Mesenchymal stem cell (in vitro differentiated cells and primary cell): ENCODE results near the gene ZFP62.

ENCODE experiments used
- DNase-seq: peaks from one replicate; pipeline ENCODE4 v3.0.0-alpha.2; 2013
- H2AFZ ChIP-seq: one replicate; pipeline ENCODE4 v1.6.1; 2013; ENCODE audit warnings: low read depth, mild to moderate bottlenecking, control low read depth, inconsistent platforms, low read length, moderate library complexity
- H2AK5ac ChIP-seq: 2 replicates; pipeline ENCODE4 v1.6.1; 2013; ENCODE audit warnings: low read length, moderate library complexity, mild to moderate bottlenecking, inconsistent platforms; ENCODE audit not compliant: severe bottlenecking
- H2BK120ac ChIP-seq: one replicate; pipeline ENCODE4 v1.6.1; 2013; ENCODE audit warnings: low read depth, mild to moderate bottlenecking, inconsistent platforms, low read length, moderate library complexity
- H2BK12ac ChIP-seq, 2 experiments: one replicate each; pipeline ENCODE4 v1.6.1; 2013; ENCODE audit warnings: inconsistent platforms in 2 of 2, low read length in 2 of 2, mild to moderate bottlenecking in 2 of 2, moderate library complexity in 2 of 2, control low read depth in 1 of 2
- H2BK15ac ChIP-seq: one replicate; pipeline ENCODE4 v1.6.1; 2013; ENCODE audit warnings: mild to moderate bottlenecking, low read depth, inconsistent platforms; ENCODE audit not compliant: poor library complexity, severe bottlenecking
- H2BK5ac ChIP-seq: 2 replicates; pipeline ENCODE4 v1.6.1; 2013; ENCODE audit warnings: low read depth, mild to moderate bottlenecking, low read length, control low read depth, inconsistent platforms; ENCODE audit not compliant: poor library complexity, severe bottlenecking
- H3K14ac ChIP-seq, 2 experiments: one replicate each; pipeline ENCODE4 v1.6.1; 2013; ENCODE audit warnings: inconsistent platforms in 2 of 2, low read length in 2 of 2, control low read depth in 1 of 2, mild to moderate bottlenecking in 1 of 2, moderate library complexity in 1 of 2
- H3K18ac ChIP-seq, 2 experiments: one replicate each; pipeline ENCODE4 v1.6.1; 2013; ENCODE audit warnings: inconsistent platforms in 2 of 2, low read length in 2 of 2, control low read depth in 1 of 2, low read depth in 1 of 2, mild to moderate bottlenecking in 1 of 2
- H3K23ac ChIP-seq, 2 experiments: one replicate each; pipeline ENCODE4 v1.6.1; 2013; ENCODE audit warnings: inconsistent platforms in 2 of 2, low read length in 2 of 2, mild to moderate bottlenecking in 2 of 2, moderate library complexity in 2 of 2, control low read depth in 1 of 2
- H3K27ac ChIP-seq: 2 replicates; pipeline ENCODE4 v1.5.1; 2013; ENCODE audit warnings: mild to moderate bottlenecking, moderate library complexity, low read length, control low read depth, inconsistent platforms; ENCODE audit not compliant: poor library complexity, severe bottlenecking
- H3K27me3 ChIP-seq, 2 experiments: 2 replicates each; pipeline versions ENCODE4 v1.6.1 to v1.7.0; 2013; ENCODE audit warnings: low read length in 2 of 2, mild to moderate bottlenecking in 2 of 2, moderate library complexity in 2 of 2, control low read depth in 1 of 2, inconsistent platforms in 1 of 2; ENCODE audit not compliant: control insufficient read depth in 1 of 2, insufficient read depth in 1 of 2
- H3K36me3 ChIP-seq, 2 experiments: 2 replicates each; pipeline versions ENCODE4 v1.6.1 to v1.7.0; 2013; ENCODE audit warnings: low read length in 2 of 2, control low read depth in 1 of 2, inconsistent platforms in 1 of 2, low read depth in 1 of 2, mild to moderate bottlenecking in 1 of 2; ENCODE audit not compliant: insufficient read depth in 2 of 2, control insufficient read depth in 1 of 2
- H3K4ac ChIP-seq, 2 experiments: one replicate each; pipeline ENCODE4 v1.6.1; 2013; ENCODE audit warnings: inconsistent platforms in 2 of 2, low read length in 2 of 2, mild to moderate bottlenecking in 2 of 2, moderate library complexity in 2 of 2, control low read depth in 1 of 2, low read depth in 1 of 2
- H3K4me1 ChIP-seq: 2 replicates; pipeline ENCODE4 v1.6.1; 2013; ENCODE audit warnings: low read depth, low read length, control low read depth; ENCODE audit not compliant: control insufficient read depth, insufficient read depth
- H3K4me2 ChIP-seq: 2 replicates; pipeline ENCODE4 v1.6.1; 2013; ENCODE audit warnings: low read length, mild to moderate bottlenecking, inconsistent platforms; ENCODE audit not compliant: poor library complexity, severe bottlenecking
- H3K4me3 ChIP-seq, 2 experiments: 2 replicates each; pipeline versions ENCODE4 v1.5.1 to v1.7.0; 2013; ENCODE audit warnings: low read length in 2 of 2, mild to moderate bottlenecking in 2 of 2, control low read depth in 1 of 2, low read depth in 1 of 2; ENCODE audit not compliant: insufficient read depth in 1 of 2
- H3K79me1 ChIP-seq: replicated peaks from 2 replicates; pipeline ENCODE4 v1.6.1; 2013; ENCODE audit warnings: mild to moderate bottlenecking, control low read depth, low read length, inconsistent platforms; ENCODE audit not compliant: poor library complexity, severe bottlenecking
- H3K9ac ChIP-seq: 2 replicates; pipeline ENCODE4 v1.7.0; 2013; ENCODE audit warnings: mild to moderate bottlenecking, low read length, moderate library complexity
- H3K9me3 ChIP-seq: 2 replicates; pipeline ENCODE4 v1.7.0; 2013; ENCODE audit warnings: mild to moderate bottlenecking, low read length; ENCODE audit not compliant: control insufficient read depth
- H4K8ac ChIP-seq: one replicate; pipeline ENCODE4 v1.6.1; 2013; ENCODE audit warnings: inconsistent platforms, mild to moderate bottlenecking, low read length, moderate library complexity
- H4K91ac ChIP-seq: one replicate; pipeline ENCODE4 v1.6.1; 2013; ENCODE audit warnings: mild to moderate bottlenecking, low read length, inconsistent platforms
- WGBS: methylation state at CpG from one replicate; pipeline ENCODE4 v1.1.7; 2013; ENCODE audit warnings: mixed read lengths; 5-methylcytosine and 5-hydroxymethylcytosine counted together

ZFP62 gene

GRCh38 chr5:180837478-180837877 is 23.6 kb downstream of the ZFP62 start:
- Histone ChIP-seq H2BK5ac (no peak overlapping the region), H3K18ac (no peak overlapping the region), H3K36me3 (peaks cover 4 to 45% of the 10 kb centered on the region in 2 experiments), H2AFZ (no peak overlapping the region), H3K9me3 (no peaks in the 10 kb centered on the region), H3K27ac (no peak overlapping the region), H3K4me3 (no peak overlapping the region), H2AK5ac (no peak overlapping the region), H2BK15ac (no peak overlapping the region), H4K8ac (no peak overlapping the region), H3K14ac (no peak overlapping the region), H3K4ac (no peak overlapping the region), H3K79me1 (peaks cover 3% of the 10 kb centered on the region), H3K9ac (no peak overlapping the region), H3K27me3 (no peaks in the 10 kb centered on the region), H2BK12ac (no peak overlapping the region), H2BK120ac (no peak overlapping the region), H3K4me2 (no peak overlapping the region), H4K91ac (no peak overlapping the region), H3K4me1 (peaks cover 2% of the 10 kb centered on the region), H3K23ac (no peak overlapping the region)
- DNase-seq = no peak
- WGBS = 93% methylated on average over 3 of the region's 4 CpGs

GRCh38 chr5:180832638-180833068 is 28.4 kb downstream of the ZFP62 start:
- 99% methylated on average over 2 of the region's 2 CpGs for WGBS
- H3K4me3 ChIP-seq = peak overlapping the region in 1 of 2 experiments; percentile 98
- no peak overlapping the region for H3K18ac ChIP-seq
- H2BK12ac ChIP-seq = no peak overlapping the region
- H3K9me3 ChIP-seq = peaks cover 6% of the 10 kb centered on the region
- H3K23ac ChIP-seq = no peak overlapping the region
- H3K9ac ChIP-seq = peak overlapping the region; percentile 96
- no peak overlapping the region for H3K4me2 ChIP-seq
- H3K4ac ChIP-seq = peak overlapping the region in 1 of 2 experiments; percentile 5
- no peak overlapping the region for H4K8ac ChIP-seq
- H2AK5ac ChIP-seq = peak overlapping the region; percentile 27
- H2BK120ac ChIP-seq = no peak overlapping the region
- H3K4me1 ChIP-seq = peaks cover 15% of the 10 kb centered on the region
- peak overlapping the region in 1 of 2 experiments; percentile 36 for H3K14ac ChIP-seq
- no peak for DNase-seq
- peaks cover 16% of the 10 kb centered on the region for H3K79me1 ChIP-seq
- H2AFZ ChIP-seq = no peak overlapping the region
- H2BK15ac ChIP-seq = no peak overlapping the region
- no peak overlapping the region for H4K91ac ChIP-seq
- no peaks in the 10 kb centered on the region for H3K27me3 ChIP-seq
- peaks cover 12 to 49% of the 10 kb centered on the region in 2 experiments for H3K36me3 ChIP-seq
- H2BK5ac ChIP-seq = no peak overlapping the region
- H3K27ac ChIP-seq = no peak overlapping the region

- peak overlapping the region; percentile 99 for H4K8ac ChIP-seq
- H2BK120ac ChIP-seq = peak overlapping the region; percentile 92
- peak overlapping the region; percentile 68 for H2AK5ac ChIP-seq
- peak overlapping the region; percentile 75 for H3K4me2 ChIP-seq
- H2BK12ac ChIP-seq = peak overlapping the region in 1 of 2 experiments; percentile 24
- 10% methylated on average over 72 of the region's 80 CpGs for WGBS
- H2BK15ac ChIP-seq = peak overlapping the region; percentile 82
- H3K4ac ChIP-seq = peak overlapping the region; percentile 96 to 98
- peak; percentile 67 for DNase-seq
- H3K23ac ChIP-seq = peak overlapping the region in 1 of 2 experiments; percentile 92
- peak overlapping the region; percentile 79 for H3K27ac ChIP-seq
- H3K79me1 ChIP-seq = peaks cover 16% of the 10 kb centered on the region
- peak overlapping the region; percentile 97 to 98 for H3K14ac ChIP-seq
- H3K18ac ChIP-seq = peak overlapping the region; percentile 92 to 94
- peaks cover 15% of the 10 kb centered on the region for H3K4me1 ChIP-seq
- peaks cover 12 to 36% of the 10 kb centered on the region in 2 experiments for H3K36me3 ChIP-seq
- H3K4me3 ChIP-seq = peak overlapping the region; percentile 78 to 98
- peak overlapping the region; percentile 88 for H4K91ac ChIP-seq
- H3K9ac ChIP-seq = peak overlapping the region; percentile 96
- H2BK5ac ChIP-seq = peak overlapping the region; percentile 49
- H2AFZ ChIP-seq = peak overlapping the region; percentile 91
- H3K27me3 ChIP-seq = no peaks in the 10 kb centered on the region
- peaks cover 6% of the 10 kb centered on the region for H3K9me3 ChIP-seq
These were observed 29.7 kb downstream of the ZFP62 start for GRCh38 chr5:180831139-180832093.
